Activated naive CD4-positive, alpha-beta T cell (primary cell): Measurements from ENCODE around the gene ME3.
"Not testable (repeated sequence)": the region's sequence is repeated elsewhere in the genome, so short reads cannot be mapped to it uniquely, and the experiment has no call there.

Source experiments
- DNase-seq, 4 experiments: peaks; one replicate each; lab custom pipeline; 2025; lab: John Stamatoyannopoulos, UW

Gene ME3

GRCh38 chr11:86663761-86664160 is 8.7 kb downstream of the ME3 start:
- no peak for DNase-seq

DNA sequence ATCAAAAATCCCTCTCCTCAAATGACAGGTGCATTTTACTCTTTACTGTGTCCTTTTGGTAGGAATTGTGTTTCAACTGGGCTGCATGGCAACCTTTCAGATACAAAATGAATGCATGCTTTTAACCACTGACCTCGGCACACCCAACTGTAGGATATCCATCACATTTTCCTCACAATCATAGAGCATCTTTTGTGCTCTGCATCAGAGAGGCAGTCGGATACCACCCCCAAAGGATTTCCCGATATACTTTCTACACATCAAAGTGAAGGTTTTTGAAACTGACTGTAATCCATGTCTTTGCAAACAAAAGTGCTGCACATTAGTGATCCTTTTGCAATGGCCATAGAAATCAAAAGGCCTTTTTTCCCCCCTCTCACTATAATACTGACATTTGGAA is 9.1 kb downstream of the ME3 start:
- no peak for DNase-seq

GRCh38 chr11:86660736-86661135 is 11.7 kb downstream of the ME3 start:
- no peak for DNase-seq

DNA sequence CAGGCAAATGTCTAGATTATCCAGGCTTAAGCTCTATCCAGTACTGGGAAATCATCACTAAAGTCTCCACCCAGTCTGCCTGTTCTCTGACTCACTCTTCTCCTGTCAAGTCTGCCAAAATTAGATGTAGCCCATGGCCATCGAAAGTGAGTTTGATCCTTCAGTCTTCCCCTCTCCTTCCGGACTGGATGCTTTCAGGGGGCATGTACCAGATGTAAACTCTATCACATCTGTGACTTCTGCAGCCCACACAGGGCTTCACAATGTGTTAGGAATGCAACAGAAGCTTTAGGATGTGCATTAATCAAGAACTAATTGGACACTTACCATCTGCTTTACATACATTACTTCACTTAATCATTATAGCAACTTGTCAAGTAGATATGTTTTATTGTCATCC is 12.3 kb downstream of the ME3 start:
- no peak for DNase-seq

DNA sequence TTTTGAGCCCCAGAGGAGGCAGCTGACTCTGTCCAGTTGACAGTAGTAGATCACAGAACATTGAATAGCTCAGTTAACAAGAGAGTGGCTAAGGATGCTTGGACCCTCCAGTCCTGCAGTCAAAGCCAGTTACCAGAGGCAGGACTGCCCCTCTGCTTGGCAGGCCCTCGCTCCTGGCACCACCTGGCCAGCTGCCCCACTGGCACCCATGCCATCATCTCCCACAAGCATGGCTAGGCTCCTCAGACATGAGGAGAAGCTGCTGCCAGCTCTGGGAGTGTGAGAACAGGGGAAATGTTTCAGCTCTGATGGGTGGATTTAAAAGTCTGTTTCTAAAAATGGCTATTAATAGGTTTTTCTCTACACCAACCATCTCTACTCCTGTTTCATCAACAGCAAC is 13.9 kb downstream of the ME3 start:
- no peak for DNase-seq

GRCh38 chr11:86645212-86645611 is 27.2 kb downstream of the ME3 start:
- DNase-seq = not testable (repeated sequence)

GRCh38 chr11:86644291-86644690 is 28.1 kb downstream of the ME3 start:
- DNase-seq = no peak

- no peak for DNase-seq
Measured at GRCh38 chr11:86641537-86642261, 30.7 kb downstream of the ME3 start.

DNA sequence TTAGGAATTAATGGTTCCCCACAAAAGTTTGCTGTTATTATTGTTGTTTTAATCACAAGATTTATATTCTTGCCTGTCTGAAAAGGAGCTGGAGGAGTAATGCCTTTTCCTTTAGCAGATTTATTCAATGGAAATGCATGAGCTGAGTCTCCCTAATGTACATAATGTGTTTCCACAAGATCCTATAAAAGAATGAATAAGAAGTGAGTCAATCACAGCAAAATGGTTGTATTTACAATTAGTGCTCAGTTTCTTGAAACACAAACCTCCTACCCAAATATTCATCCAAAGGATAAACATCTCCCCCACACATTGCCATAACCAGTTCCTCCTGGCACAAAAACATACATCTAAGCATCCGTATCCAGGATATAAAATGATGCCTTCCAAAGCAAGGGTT is 33.3 kb downstream of the ME3 start:
- no peak for DNase-seq

DNA sequence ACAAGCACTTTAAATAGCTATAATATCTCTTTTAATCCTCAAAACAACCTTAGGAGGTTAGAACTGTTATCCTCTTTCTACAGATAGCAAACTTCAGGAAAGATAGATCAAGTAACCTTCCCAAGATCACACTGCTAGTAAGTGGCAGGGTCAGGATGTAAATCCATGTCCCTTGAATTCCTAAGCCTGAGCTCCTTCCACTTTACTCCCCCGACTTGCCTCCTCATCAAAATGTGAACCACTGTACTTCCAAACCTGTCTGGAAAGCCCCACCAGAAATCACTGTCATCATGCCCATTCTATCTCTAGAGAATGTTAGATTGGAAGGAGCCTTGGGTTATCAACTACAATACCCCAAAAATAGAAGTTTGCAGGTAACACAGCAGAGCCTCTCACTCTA is 33.7 kb downstream of the ME3 start:
- DNase-seq = no peak

DNA sequence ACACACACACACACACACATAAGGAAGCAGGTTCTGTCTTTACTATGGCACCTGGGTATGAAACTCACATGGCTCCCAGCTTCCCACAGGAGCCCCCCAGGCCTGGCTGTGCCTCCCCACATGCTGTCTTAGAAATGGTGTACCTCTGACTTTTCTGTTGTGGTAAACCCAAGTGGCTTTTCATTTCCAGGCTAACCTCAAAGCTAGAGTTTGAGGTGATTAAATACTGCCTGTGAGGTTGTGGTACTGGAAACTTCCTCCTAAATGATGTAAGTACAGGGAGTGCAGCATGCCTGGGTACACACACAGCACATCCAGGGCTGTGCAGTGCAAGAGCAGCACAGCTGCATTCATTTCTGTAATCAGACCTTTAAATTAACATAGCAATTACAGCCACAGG is 34.4 kb downstream of the ME3 start:
- DNase-seq = no peak

DNA sequence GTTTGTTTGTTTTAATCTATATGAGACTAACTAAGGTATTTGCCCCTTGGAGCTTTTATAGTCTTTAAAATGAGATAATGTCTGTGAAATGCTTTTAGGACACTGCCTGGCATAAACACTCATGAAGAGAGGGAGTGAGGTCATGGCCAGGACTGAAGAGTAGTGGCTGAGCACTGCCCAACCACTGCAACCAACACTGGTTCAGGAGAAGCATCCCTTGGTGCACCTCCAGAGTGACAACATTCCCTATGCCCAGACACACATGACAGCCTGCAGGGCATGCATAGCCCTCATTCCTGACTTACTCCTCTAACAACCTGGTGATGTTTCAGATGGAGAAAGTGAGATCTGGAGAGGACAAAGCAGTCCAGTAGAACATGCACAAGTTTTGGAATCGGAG is 36.1 kb downstream of the ME3 start:
- no peak for DNase-seq

- DNase-seq = no peak
Measured at GRCh38 chr11:86632499-86633269, 39.7 kb downstream of the ME3 start.

DNA sequence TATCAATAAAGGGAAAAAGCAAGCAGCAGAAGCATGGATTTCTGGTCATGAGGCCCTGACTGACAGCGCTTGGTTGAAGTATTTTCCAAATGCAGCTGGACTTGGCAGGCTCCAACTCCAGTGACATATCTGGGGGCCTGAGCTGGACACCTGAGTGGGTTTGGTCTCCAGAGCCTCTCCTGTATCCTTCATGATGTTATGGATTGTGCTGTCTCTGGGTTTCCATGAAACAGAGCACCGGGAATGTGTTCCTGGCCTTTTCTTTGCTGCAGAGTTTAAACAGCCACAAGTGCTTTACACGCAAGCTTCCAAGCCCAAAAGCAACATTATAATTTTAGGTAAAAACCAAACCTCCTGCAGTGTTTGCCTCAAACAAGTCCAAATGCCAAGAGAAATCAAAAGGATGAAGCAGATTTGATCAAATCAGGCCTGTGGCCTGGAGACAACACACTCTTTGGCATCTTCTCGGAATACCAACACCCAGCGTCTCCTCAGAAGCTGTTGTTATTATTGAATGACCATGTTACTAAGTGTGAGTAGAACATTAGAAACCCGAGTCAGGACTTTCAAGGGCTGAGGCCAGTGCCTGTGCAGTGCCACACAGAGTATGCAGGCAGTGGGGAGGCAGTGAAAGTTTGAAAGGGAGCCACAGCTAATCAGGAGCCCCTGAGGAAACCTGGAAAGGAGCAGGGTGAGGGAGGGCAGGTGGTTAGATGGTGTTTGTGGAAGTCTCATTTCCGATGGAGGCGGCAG is 42.0 kb downstream of the ME3 start:
- no peak for DNase-seq

DNA sequence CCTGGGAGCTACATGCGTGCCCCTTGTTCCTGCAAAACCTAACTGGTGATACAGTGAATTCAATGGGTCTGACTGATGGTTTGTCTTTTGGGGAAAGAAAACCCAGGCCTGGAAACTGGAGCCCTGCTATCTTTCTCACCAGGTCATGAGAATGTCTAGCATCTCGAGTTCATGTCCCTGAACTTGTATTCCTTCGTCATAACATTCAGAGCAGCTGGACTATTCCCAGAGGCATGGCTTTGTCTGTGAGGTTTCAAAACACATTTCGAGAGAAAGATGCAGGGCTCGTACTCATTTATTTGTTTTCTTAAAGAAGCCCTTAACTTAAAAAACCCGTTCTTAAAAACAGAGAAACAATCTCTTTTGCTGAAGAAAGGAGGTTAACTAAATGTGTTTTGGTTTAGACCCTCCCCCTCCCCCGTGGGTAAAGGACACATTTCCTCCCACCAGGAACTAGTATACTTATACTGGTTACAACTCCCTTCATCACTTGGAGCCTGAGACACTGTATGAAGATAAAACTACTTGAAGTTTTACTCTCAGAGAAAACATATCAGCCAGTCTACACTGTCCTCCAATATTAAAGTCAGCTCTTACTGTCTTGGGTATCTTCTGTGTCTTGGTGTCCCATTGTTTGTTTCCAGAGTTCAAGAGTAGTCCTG is 43.2 kb downstream of the ME3 start:
- DNase-seq = no peak

GRCh38 chr11:86627776-86628455 is 44.5 kb downstream of the ME3 start:
- no peak for DNase-seq

DNA sequence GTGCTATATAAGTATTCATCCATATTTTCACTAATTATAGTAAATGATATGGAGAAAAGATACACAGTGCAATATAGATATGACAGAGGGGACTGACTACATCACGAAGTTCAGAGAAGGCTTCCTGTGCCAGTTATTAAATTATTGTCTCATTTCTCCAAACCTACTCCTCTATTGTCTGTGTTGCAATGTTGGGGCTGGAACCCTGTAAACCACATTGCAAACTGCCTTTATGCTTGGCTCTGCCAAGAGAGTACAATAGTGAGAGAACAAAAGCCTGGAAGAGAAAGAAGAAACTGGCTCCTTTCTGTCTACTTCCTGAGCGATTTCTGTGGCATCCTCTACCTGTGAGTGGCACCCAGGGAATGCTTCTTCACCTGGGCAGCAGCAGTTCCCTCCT is 46.4 kb downstream of the ME3 start:
- no peak for DNase-seq

DNA sequence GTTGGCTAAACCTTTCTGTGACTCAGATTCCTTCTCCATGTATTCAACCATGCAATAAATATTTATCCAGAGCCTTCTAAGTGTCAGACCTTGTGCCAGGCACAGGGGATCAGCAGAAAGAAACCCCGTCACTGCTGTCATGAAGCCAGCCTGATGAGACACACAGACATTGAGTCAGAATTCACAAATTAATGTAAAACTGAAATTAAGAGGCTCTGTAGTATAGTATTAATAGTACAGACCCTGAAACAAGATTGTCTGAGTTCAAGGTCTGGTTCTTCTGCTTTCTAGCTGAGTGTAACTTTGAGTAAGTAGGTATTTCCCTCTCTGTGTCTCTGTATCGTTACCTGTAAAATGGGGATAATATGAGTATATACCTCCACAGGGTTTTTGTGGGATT is 46.9 kb downstream of the ME3 start:
- DNase-seq = no peak

DNA sequence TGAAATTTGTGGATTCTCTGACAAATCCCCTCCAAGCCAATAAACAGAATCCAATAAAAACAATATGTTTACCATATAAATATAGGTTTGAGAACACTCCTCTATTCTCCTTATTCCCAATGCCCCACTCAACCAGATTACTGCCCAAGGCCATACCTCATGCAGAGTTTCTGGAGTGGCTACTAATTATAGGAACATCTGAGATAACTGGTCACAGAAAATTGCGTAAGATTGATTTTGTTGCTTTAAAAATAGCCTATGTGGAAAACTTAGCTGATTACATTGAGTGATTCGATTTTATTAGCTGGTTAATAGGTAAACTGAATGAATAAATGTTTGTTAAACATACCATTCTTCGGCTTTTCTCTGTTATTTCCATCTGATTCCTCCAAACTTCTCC is 48.0 kb downstream of the ME3 start:
- DNase-seq = no peak

- no peak for DNase-seq
Measured at GRCh38 chr11:86623736-86624135, 48.7 kb downstream of the ME3 start.

DNA sequence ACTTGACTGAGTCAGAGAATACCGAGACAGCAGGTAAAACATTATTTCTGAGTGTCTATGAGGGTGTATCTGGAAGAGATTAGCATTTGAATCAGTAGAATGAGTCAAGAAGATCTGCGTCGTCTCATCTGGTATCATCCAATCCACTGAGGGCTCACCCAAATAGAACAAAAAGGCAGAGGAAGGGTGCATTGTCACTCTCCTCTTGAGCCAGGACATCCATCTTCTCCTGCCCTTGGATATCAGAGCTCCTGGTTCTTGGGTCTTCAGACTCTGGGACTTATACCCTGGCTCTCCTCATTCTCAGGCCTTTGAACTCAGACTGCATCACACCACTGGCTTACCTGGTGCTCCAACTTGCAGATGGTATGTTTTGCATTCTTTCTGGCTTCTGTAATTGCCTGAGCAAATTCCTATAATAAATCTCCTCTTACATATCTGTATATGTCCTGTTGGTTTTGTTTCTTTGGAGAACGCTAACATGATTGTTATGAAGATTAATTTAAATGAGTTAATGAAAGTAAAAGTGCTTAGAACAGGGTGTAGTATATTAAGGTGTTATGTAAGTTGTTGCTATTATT is 49.3 kb downstream of the ME3 start:
- DNase-seq = no peak

DNA sequence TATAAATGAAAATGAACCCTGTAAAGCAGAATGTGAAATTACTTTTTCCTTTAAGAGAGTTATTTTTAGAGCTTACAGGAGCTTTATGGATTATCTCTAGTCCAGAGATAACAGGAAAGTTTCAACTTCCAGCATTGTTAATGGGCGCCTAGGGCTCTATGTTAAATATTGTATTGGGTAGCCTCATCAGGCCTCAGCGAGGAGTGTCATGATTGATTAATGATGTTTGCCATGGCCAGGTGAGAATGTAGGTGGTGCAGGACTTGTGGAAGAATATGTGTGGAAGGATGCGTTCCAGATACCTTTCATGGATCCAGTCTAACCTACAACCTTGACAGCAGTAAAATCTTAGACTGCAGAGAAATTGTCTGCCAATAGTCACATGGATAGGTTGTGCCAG is 50.6 kb downstream of the ME3 start:
- no peak for DNase-seq
